ENCODE measurements around the gene PLCD1. TPM values are rescaled to one million over a fixed set of nuclear protein-coding genes. Genes with fewer than 3 reads are reported as not detected.

Gene PLCD1
- total RNA-seq, 1 experiment from 2014 or later = 27.1 TPM

GRCh38 chr3:38002291-38002876 lies 27.1 kb downstream of the PLCD1 start:
- Histone ChIP-seq H2AK5ac (ENCODE audit: insufficient read length, low read length) (no peak overlapping the region), H3K27ac (ENCODE audit: insufficient read length, low read depth, low read length) (no peak overlapping the region), H3K9ac (ENCODE audit: extremely low read depth, insufficient read length, low read length) (no peak overlapping the region), H3K79me2 (ENCODE audit: insufficient read depth, low read length) (no peaks in the 10 kb centered on the region), H3K18ac (ENCODE audit: insufficient read length, low read depth, low read length) (no peak overlapping the region), H4K91ac (ENCODE audit: insufficient read length, low read depth, low read length) (no peak overlapping the region), H4K20me1 (ENCODE audit: control insufficient read depth, insufficient read depth, insufficient read length) (no peaks in the 10 kb centered on the region), H2BK120ac (ENCODE audit: low read depth, low read length, poor library complexity, severe bottlenecking) (no peak overlapping the region), H2AFZ (ENCODE audit: low read length) (no peak overlapping the region), H3K9me3 (ENCODE audit: control insufficient read depth, low read depth, low read length) (no peaks in the 10 kb centered on the region), H4K5ac (ENCODE audit: insufficient read length, low read depth, low read length) (no peak overlapping the region), H3K56ac (ENCODE audit: insufficient read length, low read depth, low read length) (no peak overlapping the region), H3K4me1 (ENCODE audit: insufficient read depth, low read length) (peaks cover 2% of the 10 kb centered on the region; the same call in 1 of the 2 replicates), H2BK12ac (ENCODE audit: insufficient read length, low read depth, low read length) (no peak overlapping the region), H3K4me2 (ENCODE audit: insufficient read depth, insufficient read length, low read length) (no peak overlapping the region), H3K23ac (ENCODE audit: insufficient read length, low read depth, low read length) (no peak overlapping the region), H3K4ac (ENCODE audit: low read depth, low read length) (no peak overlapping the region), H3K79me1 (ENCODE audit: insufficient read depth, low read depth, low read length, poor library complexity, severe bottlenecking) (no peaks in the 10 kb centered on the region), H2BK5ac (ENCODE audit: insufficient read length, low read length) (no peak overlapping the region), H3K14ac (ENCODE audit: insufficient read depth, low read length) (no peak overlapping the region), H3T11ph (ENCODE audit: low read length) (no peak overlapping the region), H4K8ac (replicated peaks; ENCODE audit: insufficient read length, low read depth, low read length) (no peak overlapping the region), H3K27me3 (ENCODE audit: insufficient read depth, low read length) (no peaks in the 10 kb centered on the region; the same call in 1 of the 2 replicates), H3K23me2 (ENCODE audit: insufficient read length, low read depth, low read length, poor library complexity, severe bottlenecking) (no peaks in the 10 kb centered on the region), H2BK20ac (ENCODE audit: low read depth, low read length, poor library complexity, severe bottlenecking) (no peak overlapping the region), H2BK15ac (ENCODE audit: low read depth, low read length) (no peak overlapping the region)
- Mint-ChIP-seq H3K27ac (no peak overlapping the region), H3K4me1 (peaks cover 11 to 20% of the 10 kb centered on the region in 2 experiments), H3K27me3 (ENCODE audit: low read depth) (peaks cover 7% of the 10 kb centered on the region), H3K4me3 (no peak overlapping the region), H3K9me3 (no peaks in the 10 kb centered on the region; a peak in 1 of 5 replicates), H3K36me3 (ENCODE audit: insufficient read depth in 1 of 3, low read depth in 3 of 3) (peaks cover 0 to 11% (median 3%) of the 10 kb centered on the region in 3 experiments; a peak in 5 of 7 replicates)
- TF ChIP-seq CTCF (conservative IDR thresholded peaks at IDR 0.05) = no peak
- DNase-seq = no peak
- WGBS (ENCODE audit: extremely low coverage, insufficient read length, low lambda C conversion rate) = no CpG with 5 or more reads among the region's 6 CpGs

Measured in H9 (cell line).